ENCODE results near the gene MGP.

Gene MGP

GRCh38 chr12:14885718-14886221, at the start of gene MGP:
MGP (minus strand) TSS chr12:14885854; CDS start chr12:14885791, 63 bp downstream.
- TF ChIP-seq, protein P1, sequence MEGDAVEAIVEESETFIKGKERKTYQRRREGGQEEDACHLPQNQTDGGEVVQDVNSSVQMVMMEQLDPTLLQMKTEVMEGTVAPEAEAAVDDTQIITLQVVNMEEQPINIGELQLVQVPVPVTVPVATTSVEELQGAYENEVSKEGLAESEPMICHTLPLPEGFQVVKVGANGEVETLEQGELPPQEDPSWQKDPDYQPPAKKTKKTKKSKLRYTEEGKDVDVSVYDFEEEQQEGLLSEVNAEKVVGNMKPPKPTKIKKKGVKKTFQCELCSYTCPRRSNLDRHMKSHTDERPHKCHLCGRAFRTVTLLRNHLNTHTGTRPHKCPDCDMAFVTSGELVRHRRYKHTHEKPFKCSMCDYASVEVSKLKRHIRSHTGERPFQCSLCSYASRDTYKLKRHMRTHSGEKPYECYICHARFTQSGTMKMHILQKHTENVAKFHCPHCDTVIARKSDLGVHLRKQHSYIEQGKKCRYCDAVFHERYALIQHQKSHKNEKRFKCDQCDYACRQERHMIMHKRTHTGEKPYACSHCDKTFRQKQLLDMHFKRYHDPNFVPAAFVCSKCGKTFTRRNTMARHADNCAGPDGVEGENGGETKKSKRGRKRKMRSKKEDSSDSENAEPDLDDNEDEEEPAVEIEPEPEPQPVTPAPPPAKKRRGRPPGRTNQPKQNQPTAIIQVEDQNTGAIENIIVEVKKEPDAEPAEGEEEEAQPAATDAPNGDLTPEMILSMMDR (IDR thresholded peaks at IDR 0.05) = no peak
- DNase-seq = no peak

GRCh38 chr12:14935031-14935430, 49.4 kb upstream of the MGP start:
- Mint-ChIP-seq H3K4me3 (no peak overlapping the region), H3K27ac (peak overlapping the region; percentile 94), H3K4me1 (peaks cover 42% of the 10 kb centered on the region), H3K9me3 (peaks cover 5% of the 10 kb centered on the region), H3K27me3 (ENCODE audit: low read depth, poor library complexity) (no peaks in the 10 kb centered on the region), H3K36me3 (ENCODE audit: low read depth) (no peaks in the 10 kb centered on the region)
- DNase-seq = no peak
- TF ChIP-seq, protein P1 (IDR thresholded peaks at IDR 0.05) = no peak

More at GRCh38 chr12:14885718-14886221, at the start of gene MGP:
- H3K9me3 Mint-ChIP-seq = no peaks in the 10 kb centered on the region
- peaks cover 13% of the 10 kb centered on the region for H3K4me1 Mint-ChIP-seq
- H3K4me3 Mint-ChIP-seq = no peak within 1 kb of the TSS
- H3K27me3 Mint-ChIP-seq (ENCODE audit: low read depth, poor library complexity) = peaks cover 3% of the 10 kb centered on the region
- no peak within 1 kb of the TSS for H3K27ac Mint-ChIP-seq
- no peaks in the 10 kb centered on the region for H3K36me3 Mint-ChIP-seq (ENCODE audit: low read depth)

DNA sequence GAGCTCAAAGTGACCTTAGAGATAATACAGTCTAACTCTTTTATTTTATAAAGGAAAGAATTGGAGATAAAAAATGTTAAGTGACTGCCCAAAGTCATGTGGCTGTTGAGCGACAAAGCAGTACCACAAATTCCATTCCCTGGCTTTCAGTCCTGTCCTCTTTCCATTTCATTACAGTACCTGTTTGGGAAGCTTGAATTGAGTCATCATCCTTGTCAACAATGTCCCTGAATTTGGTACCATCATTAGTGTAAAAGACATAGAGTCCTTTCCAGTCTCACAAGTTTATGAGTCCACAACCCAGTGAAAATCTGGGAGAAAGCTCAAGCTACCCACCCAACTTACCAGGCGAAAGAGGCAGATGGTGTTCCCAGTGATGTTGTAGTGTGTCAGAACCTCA, 48.9 kb upstream of the MGP start:
- peak overlapping the region; percentile 94 for H3K27ac Mint-ChIP-seq
- no peak overlapping the region for H3K4me3 Mint-ChIP-seq
- H3K36me3 Mint-ChIP-seq (ENCODE audit: low read depth) = no peaks in the 10 kb centered on the region
- no peaks in the 10 kb centered on the region for H3K27me3 Mint-ChIP-seq (ENCODE audit: low read depth, poor library complexity)
- H3K9me3 Mint-ChIP-seq = no peaks in the 10 kb centered on the region
- peaks cover 42% of the 10 kb centered on the region for H3K4me1 Mint-ChIP-seq
- TF ChIP-seq, protein P1 (IDR thresholded peaks at IDR 0.05) = no peak
- no peak for DNase-seq

GRCh38 chr12:14931791-14932560, 46.3 kb upstream of the MGP start:
- peaks cover 46% of the 10 kb centered on the region for H3K4me1 Mint-ChIP-seq
- H3K27me3 Mint-ChIP-seq (ENCODE audit: low read depth, poor library complexity) = no peaks in the 10 kb centered on the region
- peak overlapping the region; percentile 93 for H3K27ac Mint-ChIP-seq
- no peak for DNase-seq
- no peaks in the 10 kb centered on the region for H3K9me3 Mint-ChIP-seq
- no peaks in the 10 kb centered on the region for H3K36me3 Mint-ChIP-seq (ENCODE audit: low read depth)
- H3K4me3 Mint-ChIP-seq = no peak overlapping the region
- TF ChIP-seq, protein P1 (IDR thresholded peaks at IDR 0.05) = no peak

DNA sequence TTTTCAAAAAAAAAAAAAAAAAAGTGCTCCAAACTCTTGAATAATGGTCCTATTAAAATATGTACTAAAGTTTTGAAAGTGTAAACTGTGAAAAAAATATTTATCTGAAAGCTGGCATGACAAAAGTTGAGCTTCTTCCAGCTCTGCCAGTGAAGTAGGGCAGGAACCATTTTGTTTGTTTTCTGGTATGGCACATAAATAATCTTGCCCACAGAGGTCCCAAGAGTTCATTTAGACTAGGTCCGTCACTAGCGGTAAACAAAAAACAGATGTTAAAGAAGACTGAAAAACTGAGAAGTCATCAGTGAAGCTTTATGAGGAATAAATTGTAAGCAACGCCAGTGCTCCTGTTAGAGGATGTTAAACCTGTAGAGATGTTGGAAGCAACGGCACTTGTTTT, 45.7 kb upstream of the MGP start:
- H3K4me3 Mint-ChIP-seq = no peak overlapping the region
- H3K9me3 Mint-ChIP-seq = no peaks in the 10 kb centered on the region
- peaks cover 41% of the 10 kb centered on the region for H3K4me1 Mint-ChIP-seq
- peak overlapping the region; percentile 93 for H3K27ac Mint-ChIP-seq
- peaks cover 3% of the 10 kb centered on the region for H3K27me3 Mint-ChIP-seq (ENCODE audit: low read depth, poor library complexity)
- TF ChIP-seq, protein P1 (IDR thresholded peaks at IDR 0.05) = no peak
- no peaks in the 10 kb centered on the region for H3K36me3 Mint-ChIP-seq (ENCODE audit: low read depth)
- DNase-seq = no peak

DNA sequence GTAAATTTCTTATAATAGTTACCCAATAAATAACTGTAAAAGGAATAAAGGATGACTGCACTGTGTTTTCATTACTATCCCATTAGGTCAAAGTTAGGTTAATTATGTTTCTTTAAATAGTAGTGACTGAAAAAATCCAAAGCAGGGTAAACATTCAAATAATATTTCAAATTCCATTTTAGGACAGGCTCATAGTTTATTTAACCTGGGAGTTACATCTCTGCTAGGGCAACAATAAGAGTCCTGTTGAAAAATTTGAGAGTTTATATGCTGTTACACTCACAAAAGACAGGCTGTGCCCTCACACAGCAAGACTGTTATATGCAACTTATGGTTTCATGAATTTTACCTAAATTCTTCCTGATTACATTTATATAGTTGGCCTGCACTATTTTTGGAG, 44.6 kb upstream of the MGP start:
- DNase-seq = no peak
- Mint-ChIP-seq H3K27me3 (ENCODE audit: low read depth, poor library complexity) (peaks cover 3% of the 10 kb centered on the region), H3K36me3 (ENCODE audit: low read depth) (no peaks in the 10 kb centered on the region), H3K4me1 (peaks cover 32% of the 10 kb centered on the region), H3K4me3 (no peak overlapping the region), H3K9me3 (no peaks in the 10 kb centered on the region), H3K27ac (no peak overlapping the region)
- TF ChIP-seq, protein P1 (IDR thresholded peaks at IDR 0.05) = no peak

Data from nephron progenitor cell (in vitro differentiated cells).